Aorta (tissue), 5 donors: ENCODE results near the gene TRMT13. TPM values are rescaled to one million over a fixed set of nuclear protein-coding genes. Genes with fewer than 3 reads are reported as not detected.
A peak's percentile ranks its signal among the peaks of the same experiment; 100 is the strongest.

Experiments used
- ATAC-seq: fragments of 200-7000 bp; cut with Tn5 transposase; one replicate; pipeline ENCODE4 v1.9.1; 2022; ENCODE audit warnings: moderate library complexity; ENCODE audit not compliant: low FRiP score
- DNase-seq, 2 donors: peaks; one replicate each; pipeline ENCODE4 v3.0.0-alpha.2; 2020
- H3K27ac ChIP-seq, 2 donors: one replicate each; pipeline ENCODE4 v1.5.1; 2013; ENCODE audit warnings: low read length in 2 of 2, mild to moderate bottlenecking in 2 of 2, moderate library complexity in 2 of 2, control low read depth in 1 of 2, inconsistent platforms in 1 of 2, low read depth in 1 of 2
- H3K27me3 ChIP-seq, 2 donors: one replicate each; pipeline ENCODE4 v1.6.1; 2013; ENCODE audit warnings: control low read depth in 1 of 2, low read length in 1 of 2, mild to moderate bottlenecking in 1 of 2, moderate library complexity in 1 of 2; ENCODE audit not compliant: insufficient read depth in 2 of 2, control insufficient read depth in 1 of 2
- H3K36me3 ChIP-seq, 2 donors: one replicate each; pipeline ENCODE4 v1.6.1; 2013; ENCODE audit warnings: control low read depth in 1 of 2, low read length in 1 of 2, mild to moderate bottlenecking in 1 of 2; ENCODE audit not compliant: insufficient read depth in 2 of 2, control insufficient read depth in 1 of 2
- H3K4me1 ChIP-seq, 2 donors: one replicate each; pipeline ENCODE4 v1.6.1; 2013; ENCODE audit warnings: low read length in 2 of 2, control low read depth in 1 of 2, mild to moderate bottlenecking in 1 of 2, moderate library complexity in 1 of 2; ENCODE audit not compliant: insufficient read depth in 2 of 2, control insufficient read depth in 1 of 2
- H3K4me3 ChIP-seq, 2 donors: one replicate each; pipeline ENCODE4 v1.5.1; 2013; ENCODE audit warnings: low read length in 2 of 2, control low read depth in 1 of 2, mild to moderate bottlenecking in 1 of 2
- H3K9me3 ChIP-seq: one replicate; pipeline ENCODE4 v1.6.1; 2013; ENCODE audit warnings: mild to moderate bottlenecking, low read length; ENCODE audit not compliant: control insufficient read depth
- WGBS, 2 donors: extraction: QIAGEN DNeasy Blood & Tissue Kit; methylation state at CpG; one replicate each; pipeline ENCODE4 v1.1.7; 2013; 5-methylcytosine and 5-hydroxymethylcytosine counted together
- intact Hi-C, 2 donors: fragments of 100-400 bp; cut with DNase I; formaldehyde crosslinking; loops; one replicate each; pipeline versions ENCODE4 v1.14.2 to v1.15.0; 2022
- polyA plus RNA-seq, 2 donors: library from polyadenylated mRNA; stranded (reverse); fragments of 200-250 nt; gene quantifications; one replicate each; pipeline ENCODE4 v1.2.3, GENCODE V29; 2013
- total RNA-seq, 2 donors: library from RNA; stranded (reverse); fragmentation: NEBNext Ultra II Directional; extraction: Animal tissue kit (Norgen Biotek cat#: 25700); gene quantifications; one replicate each; pipeline ENCODE4 v1.2.1, GENCODE V29; 2021
- donor health status: healthy with polysubstance abuse.
- donor health status: Bipolar disorder and iron deficiency.
- donor health status: DM: no; HTN: no; CAD: no.
- donor health status: DM: no; HTN: no; CAD: no.
- donor health status: DM: yes; HTN: yes; CAD: no.

TRMT13 gene
- total and polyA plus RNA-seq, 4 donors: 4.9 to 18.4 (median 11.8) TPM

DNA sequence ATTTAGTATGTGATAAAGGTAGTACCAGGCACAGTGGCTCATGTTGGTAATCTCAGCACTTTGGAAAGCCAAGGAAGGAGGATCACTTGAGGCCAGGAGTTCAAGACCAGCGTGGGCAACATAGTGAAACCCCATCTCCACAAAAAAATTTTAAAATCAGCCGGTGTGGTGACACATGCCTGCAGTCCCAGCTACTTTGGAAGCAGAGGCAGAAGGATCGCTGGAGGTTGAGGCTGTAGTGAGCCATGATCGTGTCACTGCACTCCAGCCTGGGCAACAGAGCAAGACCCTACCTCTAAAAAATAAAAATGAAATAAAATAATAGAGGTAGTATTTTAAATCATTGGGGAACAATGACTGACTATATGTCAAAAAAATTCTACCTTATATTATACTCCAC is 17.4 kb upstream of the TRMT13 start:
- Histone ChIP-seq H3K4me3 (no peak overlapping the region), H3K9me3 (no peaks in the 10 kb centered on the region), H3K4me1 (no peaks in the 10 kb centered on the region), H3K36me3 (peaks cover 0 to 3% of the 10 kb centered on the region in 2 donors), H3K27ac (no peak overlapping the region), H3K27me3 (no peaks in the 10 kb centered on the region)
- ATAC-seq (no peak), DNase-seq (no peak)
- intact Hi-C loops: no loop called here
- 97 to 98% methylated on average over 4 of the region's 4 CpGs for WGBS, 2 donors

DNA sequence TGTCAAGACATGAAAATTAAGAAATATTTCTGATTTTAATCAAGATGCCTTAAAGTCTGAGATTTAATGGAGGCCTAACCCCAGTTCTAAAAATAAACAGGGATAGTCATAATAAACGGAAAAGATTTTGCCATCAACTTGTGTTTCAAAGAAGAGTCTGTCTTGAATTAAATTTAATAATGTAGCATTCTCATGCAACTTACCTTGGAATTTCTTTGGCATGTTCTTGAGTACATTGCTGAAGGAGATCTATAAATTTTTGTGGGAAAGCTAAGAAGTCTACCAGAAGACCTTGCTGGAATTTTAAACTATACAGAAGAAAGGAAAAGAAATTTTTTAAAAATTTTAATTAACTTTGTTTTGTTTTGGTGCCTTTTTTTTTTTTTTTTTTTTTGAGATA is 10.8 kb upstream of the TRMT13 start:
- Histone ChIP-seq H3K27ac (no peak overlapping the region), H3K36me3 (peaks cover 0 to 3% of the 10 kb centered on the region in 2 donors), H3K4me1 (no peaks in the 10 kb centered on the region), H3K4me3 (no peak overlapping the region), H3K27me3 (no peaks in the 10 kb centered on the region), H3K9me3 (no peaks in the 10 kb centered on the region)
- 71 to 78% methylated on average over 1 of the region's 1 CpG for WGBS, 2 donors
- intact Hi-C loops: no loop called here
- DNase-seq (no peak), ATAC-seq (no peak)

DNA sequence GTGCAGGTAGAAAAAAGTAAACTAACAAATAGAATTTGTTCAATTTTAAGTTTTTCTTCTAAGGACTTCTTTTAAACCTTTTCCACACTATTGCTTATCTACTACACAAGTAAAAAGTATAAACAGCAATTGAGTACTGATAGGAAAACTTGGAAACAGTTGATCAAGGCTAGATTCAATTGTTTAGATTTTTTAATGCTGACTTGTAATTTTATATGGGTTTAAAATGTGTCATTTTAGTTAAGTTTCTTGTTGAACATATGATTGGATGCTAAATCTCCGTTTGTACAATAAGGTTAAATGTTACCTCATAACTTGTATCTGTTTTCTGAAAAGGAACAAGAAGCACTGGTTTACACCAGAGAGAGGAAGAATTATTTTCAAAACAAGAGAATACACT is 5.7 kb upstream of the TRMT13 start:
- 82 to 86% methylated on average over 1 of the region's 1 CpG for WGBS, 2 donors
- no peak for ATAC-seq
- no peak for DNase-seq
- H3K4me3 ChIP-seq: no peak overlapping the region
- intact Hi-C loops: no loop called here
- H3K36me3 ChIP-seq: no peaks in the 10 kb centered on the region
- no peaks in the 10 kb centered on the region for H3K9me3 ChIP-seq
- H3K27ac ChIP-seq: no peak overlapping the region
- no peaks in the 10 kb centered on the region for H3K27me3 ChIP-seq
- no peaks in the 10 kb centered on the region for H3K4me1 ChIP-seq

DNA sequence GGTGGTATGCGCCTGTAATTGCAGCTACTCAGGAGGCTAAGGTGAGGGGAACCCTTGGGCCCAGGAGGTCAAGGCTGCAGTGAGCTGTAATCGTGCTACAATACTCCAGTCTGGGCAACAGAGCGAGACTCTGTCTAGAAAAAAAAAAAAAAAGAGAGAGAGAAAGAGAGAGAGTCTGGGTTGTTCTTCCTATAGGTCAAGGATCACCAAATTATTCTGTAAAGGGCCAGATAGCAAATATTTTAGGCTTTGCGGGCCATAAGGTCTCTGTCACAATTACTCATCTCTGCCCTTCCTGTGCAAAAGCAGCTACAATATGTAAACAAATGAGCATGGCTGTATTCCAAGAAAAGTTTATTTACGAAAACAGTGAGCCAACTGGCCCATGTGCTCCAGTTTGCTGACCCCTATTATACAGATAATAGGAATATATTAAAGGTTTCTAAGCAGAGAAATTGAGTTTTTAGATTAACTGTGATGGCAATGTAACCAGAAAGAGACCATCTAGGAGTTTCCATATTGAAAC is 2.3 kb upstream of the TRMT13 start:
- 91 to 92% methylated on average over 5 of the region's 5 CpGs for WGBS, 2 donors
- Histone ChIP-seq H3K27me3 (no peaks in the 10 kb centered on the region), H3K4me3 (no peak overlapping the region), H3K27ac (no peak overlapping the region), H3K36me3 (no peaks in the 10 kb centered on the region), H3K4me1 (peaks cover 0 to 2% of the 10 kb centered on the region in 2 donors), H3K9me3 (no peaks in the 10 kb centered on the region)
- ATAC-seq (no peak), DNase-seq (no peak)
- intact Hi-C loops: loop anchor here (10.0 kb wide), 3 partner anchors 134 to 764 kb away; partner anchors contain the start of genes EXTL2 (in 1 of the 2), RTCA (in 1 of the 2) and SLC30A7 (in 1 of the 2)

DNA sequence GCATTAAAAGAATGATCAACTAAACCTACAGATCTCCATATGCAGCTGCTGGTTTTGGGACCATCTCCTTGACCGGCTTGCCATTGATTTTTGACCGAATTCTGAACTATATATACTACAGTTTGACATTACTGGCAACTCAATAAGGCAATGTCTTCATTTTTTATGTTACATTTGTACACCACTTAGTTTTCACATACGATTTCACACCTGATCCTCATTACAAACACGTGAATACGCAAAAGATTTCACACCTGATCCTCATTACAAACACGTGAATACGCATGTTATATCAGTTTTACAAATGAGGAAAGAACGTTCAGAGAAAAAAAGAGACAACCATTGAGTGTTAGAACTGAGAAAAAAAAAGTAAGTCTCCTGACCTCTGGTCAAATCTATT is 1.3 kb upstream of the TRMT13 start:
- Histone ChIP-seq H3K9me3 (no peaks in the 10 kb centered on the region), H3K36me3 (no peaks in the 10 kb centered on the region), H3K27ac (no peak overlapping the region), H3K4me3 (peak overlapping the region in 1 of 2 donors; percentile 78), H3K27me3 (no peaks in the 10 kb centered on the region), H3K4me1 (peaks cover 0 to 2% of the 10 kb centered on the region in 2 donors)
- ATAC-seq (no peak), DNase-seq (no peak)
- 76 to 77% methylated on average over 8 of the region's 8 CpGs for WGBS, 2 donors
- intact Hi-C loops: loop anchor here (10.0 kb wide), 3 partner anchors 133 to 763 kb away; partner anchors contain the start of genes EXTL2 (in 1 of the 2), RTCA (in 1 of the 2) and SLC30A7 (in 1 of the 2)

DNA sequence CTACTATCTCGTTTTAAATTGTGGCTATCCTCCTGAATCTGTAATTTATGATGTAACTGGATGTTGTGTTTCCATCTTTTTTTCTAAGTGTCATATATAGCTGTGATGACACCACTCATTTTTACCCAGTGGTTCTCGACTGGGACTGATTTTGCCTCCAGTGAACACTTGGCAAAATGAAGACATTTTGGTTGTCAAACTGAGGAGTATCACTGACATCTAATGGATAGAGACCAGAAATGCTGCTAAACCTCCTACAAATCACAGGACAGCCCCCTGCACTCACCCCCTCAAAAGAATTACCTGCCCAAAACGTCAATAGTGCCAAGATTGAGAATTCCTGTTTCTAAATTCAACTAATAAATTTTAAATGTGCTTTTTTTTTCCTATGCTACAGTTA is 1.9 kb downstream of the TRMT13 start:
- Histone ChIP-seq H3K4me3 (no peak overlapping the region), H3K9me3 (no peaks in the 10 kb centered on the region), H3K27me3 (no peaks in the 10 kb centered on the region), H3K27ac (no peak overlapping the region), H3K36me3 (peaks cover 0 to 2% of the 10 kb centered on the region in 2 donors), H3K4me1 (peaks cover 0 to 2% of the 10 kb centered on the region in 2 donors)
- DNase-seq (no peak), ATAC-seq (no peak)
- WGBS, 2 donors: 54 to 57% methylated on average over 3 of the region's 3 CpGs
- intact Hi-C loops: loop anchor here (10.0 kb wide), 3 partner anchors 130 to 760 kb away; partner anchors contain the start of genes EXTL2 (in 1 of the 2), RTCA (in 1 of the 2) and SLC30A7 (in 1 of the 2)

DNA sequence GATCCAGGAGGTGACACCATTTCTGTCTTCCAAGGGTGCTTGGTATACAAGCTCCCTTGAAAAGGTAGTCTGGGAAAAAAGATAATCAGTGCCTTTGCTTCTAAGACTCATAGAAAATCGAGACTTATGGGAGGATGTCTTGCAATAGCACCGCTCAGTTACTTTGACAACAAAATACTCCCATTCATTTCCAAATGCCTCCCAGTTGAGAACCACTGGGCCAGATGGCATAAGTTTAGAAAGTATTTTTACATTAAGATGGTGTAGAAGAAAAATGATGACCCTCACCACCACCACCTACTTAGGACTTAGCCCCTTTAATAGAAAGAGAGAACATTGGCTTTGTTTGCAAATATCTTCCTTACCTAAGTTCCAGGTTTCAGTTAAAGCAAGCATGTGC is 4.6 kb downstream of the TRMT13 start:
- H3K4me1 ChIP-seq: peaks cover 0 to 2% of the 10 kb centered on the region in 2 donors
- H3K4me3 ChIP-seq: no peak overlapping the region
- H3K36me3 ChIP-seq: peaks cover 0 to 2% of the 10 kb centered on the region in 2 donors
- 96 to 98% methylated on average over 2 of the region's 2 CpGs for WGBS, 2 donors
- intact Hi-C loops: loop anchor here (10.0 kb wide), 3 partner anchors 127 to 757 kb away; partner anchors contain the start of genes EXTL2 (in 1 of the 2), RTCA (in 1 of the 2) and SLC30A7 (in 1 of the 2)
- no peaks in the 10 kb centered on the region for H3K27me3 ChIP-seq
- H3K27ac ChIP-seq: no peak overlapping the region
- DNase-seq (no peak), ATAC-seq (no peak)
- H3K9me3 ChIP-seq: no peaks in the 10 kb centered on the region

DNA sequence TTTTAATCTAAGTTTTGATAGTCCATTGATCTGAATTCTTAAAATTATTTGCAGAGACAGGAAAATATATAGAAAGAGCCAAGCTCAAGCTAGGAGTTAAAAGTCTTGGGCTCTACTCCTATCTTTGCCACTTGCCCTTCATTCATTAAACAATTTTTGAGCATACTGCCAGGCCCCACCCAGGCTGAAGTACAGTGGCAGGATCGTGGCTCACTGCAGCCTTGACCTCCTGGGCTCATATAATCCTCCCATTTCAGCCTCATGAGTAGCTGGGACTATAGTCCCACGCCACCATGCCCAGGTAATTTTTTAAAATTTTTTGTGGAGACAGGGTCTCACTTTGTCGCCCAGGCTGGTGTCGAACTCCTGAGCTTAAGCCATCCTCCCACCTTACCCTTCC is 8.2 kb downstream of the TRMT13 start:
- intact Hi-C loops: no loop called here
- 92 to 94% methylated on average over 4 of the region's 4 CpGs for WGBS, 2 donors

DNA sequence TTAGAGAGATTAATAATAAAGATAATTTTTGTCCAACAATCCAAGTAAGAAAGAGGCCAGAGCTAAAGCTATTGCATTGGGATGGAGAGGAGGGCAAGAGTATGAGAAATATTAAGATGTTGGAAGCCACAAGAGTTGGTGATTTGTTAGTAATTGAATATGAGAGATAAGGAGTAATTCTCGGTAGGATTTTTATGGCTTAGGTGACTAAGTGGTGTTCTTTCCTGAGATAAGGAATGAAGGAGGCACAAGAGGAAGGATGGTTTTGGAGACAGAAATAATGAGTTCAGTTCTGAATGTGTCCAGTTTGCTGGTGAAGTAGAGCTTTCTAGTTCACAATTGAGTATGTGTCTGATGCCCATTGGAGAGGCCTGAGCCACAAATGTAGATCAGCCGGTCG is 9.4 kb downstream of the TRMT13 start:
- Histone ChIP-seq H3K4me1 (no peaks in the 10 kb centered on the region), H3K36me3 (peaks cover 7 to 10% of the 10 kb centered on the region in 2 donors), H3K4me3 (no peak overlapping the region), H3K9me3 (no peaks in the 10 kb centered on the region), H3K27me3 (no peaks in the 10 kb centered on the region), H3K27ac (no peak overlapping the region)
- ATAC-seq (no peak), DNase-seq (no peak)
- intact Hi-C loops: no loop called here
- 80 to 84% methylated on average over 3 of the region's 3 CpGs for WGBS, 2 donors

More for the DNA sequence above, 8.2 kb downstream of the TRMT13 start:
- Histone ChIP-seq H3K27me3 (no peaks in the 10 kb centered on the region), H3K9me3 (no peaks in the 10 kb centered on the region), H3K4me3 (no peak overlapping the region), H3K27ac (no peak overlapping the region), H3K4me1 (no peaks in the 10 kb centered on the region), H3K36me3 (peaks cover 5 to 8% of the 10 kb centered on the region in 2 donors)
- ATAC-seq (no peak), DNase-seq (no peak)
